PC-9 (cell line): ENCODE results near the gene CPXM2. TPM values are rescaled to one million over a fixed set of nuclear protein-coding genes. Genes with fewer than 3 reads are reported as not detected.

Experiments
- Bru-seq: library from RNA; stranded (reverse); fragments of 400-500 nt; gene quantifications from one replicate; lab custom pipeline; 2021; lab: Mats Ljungman, UMichigan
- BruChase-seq, 2 experiments: library from RNA; stranded (reverse); fragments of 400-500 nt; gene quantifications; one replicate each; lab custom pipeline; 2021; lab: Mats Ljungman, UMichigan
- BruUV-seq: library from RNA; stranded (reverse); fragments of 400-500 nt; replicated peaks from 2 replicates; lab custom pipeline; 2021; lab: Mats Ljungman, UMichigan
- CTCF ChIA-PET: fragments of 300-600 bp; sonication (Branson Sonifier 250); formaldehyde crosslinking; loops from one replicate; lab custom pipeline; 2022; ENCODE audit warnings: antibody characterized with exemption; lab: Charles Lee
- POLR2A ChIA-PET: fragments of 300-600 bp; sonication (Branson Sonifier 250); formaldehyde crosslinking; loops from one replicate; lab custom pipeline; 2022; ENCODE audit warnings: antibody characterized with exemption; ENCODE audit not compliant: unreplicated experiment; lab: Charles Lee
- DNase-seq, 2 experiments: peaks; one replicate each; pipeline versions ENCODE4 v3.0.0 to v3.0.0-alpha.2; 2015 to 2022; ENCODE audit warnings: mixed read lengths in 1 of 2
- H2AFZ ChIP-seq: fragments of 200-600 bp; sonication (generic); 2 replicates; pipeline ENCODE4 v1.8.1; 2017; ENCODE audit warnings: antibody characterized with exemption
- H3F3A ChIP-seq: fragments of 200-600 bp; sonication (generic); 2 replicates; pipeline ENCODE4 v1.8.1; 2017; ENCODE audit warnings: antibody characterized with exemption, mild to moderate bottlenecking, low read depth; ENCODE audit not compliant: insufficient read depth
- H3K27ac ChIP-seq: fragments of 200-600 bp; sonication (generic); 2 replicates; pipeline ENCODE4 v1.6.1; 2016; ENCODE audit warnings: mixed run types
- H3K27me3 ChIP-seq: fragments of 200-600 bp; sonication (generic); 2 replicates; pipeline ENCODE4 v1.6.1; 2016; ENCODE audit warnings: low read depth, mixed run types; ENCODE audit not compliant: insufficient read depth
- H3K36me3 ChIP-seq: fragments of 200-600 bp; sonication (generic); 2 replicates; pipeline ENCODE4 v1.6.1; 2016; ENCODE audit warnings: low read depth, mixed run types
- H3K4me1 ChIP-seq: fragments of 200-600 bp; sonication (generic); replicated peaks from 2 replicates; pipeline ENCODE4 v1.6.1; 2016; ENCODE audit warnings: mixed run types; ENCODE audit not compliant: insufficient read depth
- H3K4me2 ChIP-seq: fragments of 200-600 bp; sonication (generic); 2 replicates; pipeline ENCODE4 v1.6.1; 2017; ENCODE audit warnings: mixed run types
- H3K4me3 ChIP-seq: fragments of 200-600 bp; sonication (generic); 2 replicates; pipeline ENCODE4 v1.6.1; 2016; ENCODE audit warnings: mixed run types
- H3K79me2 ChIP-seq: fragments of 200-600 bp; sonication (generic); 2 replicates; pipeline ENCODE4 v1.6.1; 2017; ENCODE audit warnings: low read depth, mixed run types
- H3K9me2 ChIP-seq: fragments of 200-600 bp; sonication (generic); 2 replicates; pipeline ENCODE4 v1.8.1; 2017; ENCODE audit warnings: mild to moderate bottlenecking; ENCODE audit not compliant: insufficient read depth
- H3K9me3 ChIP-seq: fragments of 200-600 bp; sonication (generic); 2 replicates; pipeline ENCODE4 v1.8.1; 2016; ENCODE audit warnings: low read depth; ENCODE audit not compliant: insufficient read depth
- H4K20me1 ChIP-seq: fragments of 200-600 bp; sonication (generic); 2 replicates; pipeline ENCODE4 v1.8.1; 2017; ENCODE audit not compliant: insufficient read depth
- EZH2 ChIP-seq: fragments of 200-600 bp; sonication (generic); IDR thresholded peaks from 2 replicates; pipeline ENCODE4 v1.8.0; 2017; ENCODE audit warnings: antibody characterized with exemption, low read depth
- intact Hi-C: fragments of 100-400 bp; cut with micrococcal nuclease; formaldehyde crosslinking; loops from one replicate; pipeline ENCODE4 v1.10.0; 2022; ENCODE audit not compliant: unreplicated experiment
- long read RNA-seq: library from polyadenylated mRNA; stranded (forward); transcript quantifications from one replicate; pipeline ENCODE4 v2.0.0, GENCODE V29; 2022
- total RNA-seq: library from RNA; stranded (reverse); gene quantifications from 2 replicates; pipeline ENCODE4 v1.2.3, GENCODE V29; 2021
- TF ChIP-seq, protein P1 (sequence below): fragments of 200-600 bp; sonication (generic); conservative IDR thresholded peaks from 2 replicates; pipeline ENCODE4 v1.6.1; 2017; ENCODE audit warnings: mixed run types, antibody characterized with exemption, mild to moderate bottlenecking, moderate library complexity

The CPXM2 gene
- total RNA-seq (not detected in 2 replicates), Bru-seq, nascent RNA (percentile 1 among the genes with signal in this experiment), BruChase-seq, experiment 1, labeled RNA remaining after a 2-hour chase (percentile 2 among the genes with signal in this experiment), BruChase-seq, experiment 2, labeled RNA remaining after a 6-hour chase (percentile 1 among the genes with signal in this experiment)
- long read RNA-seq = 0 reads

- no peaks in the 10 kb centered on the region for H3K9me2 ChIP-seq
- DNase-seq = no peak
- no TSS peak for BruUV-seq
- H3K9me3 ChIP-seq = no peaks in the 10 kb centered on the region
- ChIA-PET POLR2A (no interaction called here), CTCF (no interaction called here)
- H3K4me3 ChIP-seq = no peak within 1 kb of the TSS
- intact Hi-C loops = no loop called here
- H3K4me2 ChIP-seq = no peak within 1 kb of the TSS
- TF ChIP-seq EZH2 = no peak
- TF ChIP-seq, protein P1, sequence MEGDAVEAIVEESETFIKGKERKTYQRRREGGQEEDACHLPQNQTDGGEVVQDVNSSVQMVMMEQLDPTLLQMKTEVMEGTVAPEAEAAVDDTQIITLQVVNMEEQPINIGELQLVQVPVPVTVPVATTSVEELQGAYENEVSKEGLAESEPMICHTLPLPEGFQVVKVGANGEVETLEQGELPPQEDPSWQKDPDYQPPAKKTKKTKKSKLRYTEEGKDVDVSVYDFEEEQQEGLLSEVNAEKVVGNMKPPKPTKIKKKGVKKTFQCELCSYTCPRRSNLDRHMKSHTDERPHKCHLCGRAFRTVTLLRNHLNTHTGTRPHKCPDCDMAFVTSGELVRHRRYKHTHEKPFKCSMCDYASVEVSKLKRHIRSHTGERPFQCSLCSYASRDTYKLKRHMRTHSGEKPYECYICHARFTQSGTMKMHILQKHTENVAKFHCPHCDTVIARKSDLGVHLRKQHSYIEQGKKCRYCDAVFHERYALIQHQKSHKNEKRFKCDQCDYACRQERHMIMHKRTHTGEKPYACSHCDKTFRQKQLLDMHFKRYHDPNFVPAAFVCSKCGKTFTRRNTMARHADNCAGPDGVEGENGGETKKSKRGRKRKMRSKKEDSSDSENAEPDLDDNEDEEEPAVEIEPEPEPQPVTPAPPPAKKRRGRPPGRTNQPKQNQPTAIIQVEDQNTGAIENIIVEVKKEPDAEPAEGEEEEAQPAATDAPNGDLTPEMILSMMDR = no peak
- H3K4me1 ChIP-seq = no peaks in the 10 kb centered on the region
- no peak within 1 kb of the TSS for H2AFZ ChIP-seq
- H3K36me3 ChIP-seq = no peaks in the 10 kb centered on the region
- H3K27me3 ChIP-seq = peaks cover 55% of the 10 kb centered on the region
- H3F3A ChIP-seq = no peaks in the 10 kb centered on the region
- H3K27ac ChIP-seq = no peak within 1 kb of the TSS
- no peaks in the 10 kb centered on the region for H4K20me1 ChIP-seq
- H3K79me2 ChIP-seq = no peaks in the 10 kb centered on the region
Measured at GRCh38 chr10:123891144-123892071, at the start of gene CPXM2. TSS of gene CPXM2 (minus strand) at chr10:123891807. CDS start at chr10:123891659, 148 bp downstream.

DNA sequence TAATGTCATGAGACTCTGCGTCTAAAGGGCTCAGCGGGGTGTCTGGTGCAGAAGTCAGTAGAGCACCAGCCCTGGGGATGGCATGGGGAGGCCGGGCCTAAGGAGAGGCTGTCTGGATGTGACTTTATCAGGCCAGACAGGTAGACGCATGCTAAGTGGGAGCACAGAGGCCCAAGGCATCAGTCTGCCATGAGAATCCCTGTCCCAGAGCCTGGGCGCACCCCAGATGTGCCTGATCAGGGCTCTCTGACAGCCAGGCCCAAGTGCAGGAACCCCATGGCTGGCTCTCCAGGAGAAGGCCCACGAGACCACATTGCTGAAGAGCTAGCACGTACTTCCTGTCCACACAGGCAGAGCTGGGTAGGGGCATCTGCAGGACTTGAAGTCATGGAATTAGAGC, 48.0 kb upstream of the CPXM2 start:
- Histone ChIP-seq H3K4me1 (no peaks in the 10 kb centered on the region), H3K4me2 (no peak overlapping the region), H3K79me2 (no peaks in the 10 kb centered on the region), H4K20me1 (no peaks in the 10 kb centered on the region), H3K27me3 (peaks cover 47% of the 10 kb centered on the region), H3K4me3 (no peak overlapping the region), H3K36me3 (no peaks in the 10 kb centered on the region), H2AFZ (no peak overlapping the region), H3F3A (no peaks in the 10 kb centered on the region), H3K9me2 (no peaks in the 10 kb centered on the region), H3K9me3 (no peaks in the 10 kb centered on the region), H3K27ac (no peak overlapping the region)
- CTCF ChIA-PET = no interaction called here
- POLR2A ChIA-PET = no interaction called here
- intact Hi-C loops = no loop called here
- BruUV-seq = no TSS peak
- no peak for DNase-seq
- TF ChIP-seq, protein P1 = no peak
- no peak for TF ChIP-seq EZH2

- H3K9me2 ChIP-seq = no peaks in the 10 kb centered on the region
- H3K4me2 ChIP-seq = no peak overlapping the region
- intact Hi-C loops = no loop called here
- ChIA-PET POLR2A (no interaction called here), CTCF (no interaction called here)
- no peak for DNase-seq
- peaks cover 44% of the 10 kb centered on the region for H3K27me3 ChIP-seq
- TF ChIP-seq, protein P1 = no peak
- TF ChIP-seq EZH2 = no peak
- H2AFZ ChIP-seq = no peak overlapping the region
- no peaks in the 10 kb centered on the region for H3K9me3 ChIP-seq
- no peaks in the 10 kb centered on the region for H3F3A ChIP-seq
- no peaks in the 10 kb centered on the region for H3K36me3 ChIP-seq
- no peaks in the 10 kb centered on the region for H3K79me2 ChIP-seq
- no peaks in the 10 kb centered on the region for H4K20me1 ChIP-seq
- H3K27ac ChIP-seq = no peak overlapping the region
- BruUV-seq = no TSS peak
- no peaks in the 10 kb centered on the region for H3K4me1 ChIP-seq
- no peak overlapping the region for H3K4me3 ChIP-seq
Measured at GRCh38 chr10:123938890-123939289, 47.3 kb upstream of the CPXM2 start.
